ENCODE measurements around the gene SPAG16. TPM values are rescaled to one million over a fixed set of nuclear protein-coding genes. Genes with fewer than 3 reads are reported as not detected.

SPAG16 gene
- total RNA-seq, 1 experiment from 2014 or later = 27.3 TPM

- DNase-seq (ENCODE audit: extremely low read depth, low read depth) = no peak
Observed at GRCh38 chr2:214226061-214226460, 941.8 kb downstream of the SPAG16 start.

GRCh38 chr2:214232271-214232670, 948.0 kb downstream of the SPAG16 start:
- DNase-seq (ENCODE audit: extremely low read depth, low read depth) = no peak

- DNase-seq (ENCODE audit: extremely low read depth, low read depth) = no peak
Observed at GRCh38 chr2:214233164-214233563, 948.9 kb downstream of the SPAG16 start.

- DNase-seq (ENCODE audit: extremely low read depth, low read depth) = no peak
Observed at GRCh38 chr2:214242797-214243196, 958.5 kb downstream of the SPAG16 start.

- DNase-seq (ENCODE audit: extremely low read depth, low read depth) = no peak
Observed at GRCh38 chr2:214244847-214245246, 960.6 kb downstream of the SPAG16 start.

- no peak for DNase-seq (ENCODE audit: extremely low read depth, low read depth)
Observed at GRCh38 chr2:214246417-214246816, 962.2 kb downstream of the SPAG16 start.

- no peak for DNase-seq (ENCODE audit: extremely low read depth, low read depth)
Observed at GRCh38 chr2:214247531-214247930, 963.3 kb downstream of the SPAG16 start.

GRCh38 chr2:214255046-214255445, 970.8 kb downstream of the SPAG16 start:
- DNase-seq (ENCODE audit: extremely low read depth, low read depth) = no peak

GRCh38 chr2:214261683-214262082, 977.4 kb downstream of the SPAG16 start:
- DNase-seq (ENCODE audit: extremely low read depth, low read depth) = no peak

- no peak for DNase-seq (ENCODE audit: extremely low read depth, low read depth)
Observed at GRCh38 chr2:214264171-214264570, 979.9 kb downstream of the SPAG16 start.

- no peak for DNase-seq (ENCODE audit: extremely low read depth, low read depth)
Observed at GRCh38 chr2:214265991-214266489, 981.8 kb downstream of the SPAG16 start.

- DNase-seq (ENCODE audit: extremely low read depth, low read depth) = no peak
Observed at GRCh38 chr2:214277880-214278279, 993.6 kb downstream of the SPAG16 start.

- no peak for DNase-seq (ENCODE audit: extremely low read depth, low read depth)
Observed at GRCh38 chr2:214286011-214286410, 1001.7 kb downstream of the SPAG16 start.

- no peak for DNase-seq (ENCODE audit: extremely low read depth, low read depth)
Observed at GRCh38 chr2:214293593-214293992, 1009.3 kb downstream of the SPAG16 start.

GRCh38 chr2:214294426-214294825, 1010.2 kb downstream of the SPAG16 start:
- DNase-seq (ENCODE audit: extremely low read depth, low read depth) = no peak

GRCh38 chr2:214297423-214297822, 1013.2 kb downstream of the SPAG16 start:
- DNase-seq (ENCODE audit: extremely low read depth, low read depth) = no peak

GRCh38 chr2:214310319-214310718, 1026.1 kb downstream of the SPAG16 start:
- DNase-seq (ENCODE audit: extremely low read depth, low read depth) = no peak

GRCh38 chr2:214311031-214311533, 1026.8 kb downstream of the SPAG16 start:
- no peak for DNase-seq (ENCODE audit: extremely low read depth, low read depth)

- DNase-seq (ENCODE audit: extremely low read depth, low read depth) = no peak
Observed at GRCh38 chr2:214311931-214312749, 1027.9 kb downstream of the SPAG16 start.

- no peak for DNase-seq (ENCODE audit: extremely low read depth, low read depth)
Observed at GRCh38 chr2:214315324-214315723, 1031.1 kb downstream of the SPAG16 start.

GRCh38 chr2:214320211-214320610, 1035.9 kb downstream of the SPAG16 start:
- no peak for DNase-seq (ENCODE audit: extremely low read depth, low read depth)

- no peak for DNase-seq (ENCODE audit: extremely low read depth, low read depth)
Observed at GRCh38 chr2:214322662-214323061, 1038.4 kb downstream of the SPAG16 start.

Data from NCI-H460 (cell line).